Skeletal muscle satellite cell (primary cell): ENCODE data around the gene RELT.

Experiments
- H3K27me3 ChIP-seq: 2 replicates; pipeline ENCODE4 v1.7.0; 2013; ENCODE audit warnings: low read length; ENCODE audit not compliant: control insufficient read depth, insufficient read depth
- H3K36me3 ChIP-seq: 2 replicates; pipeline ENCODE4 v1.7.0; 2013; ENCODE audit warnings: mild to moderate bottlenecking, control low read depth, low read length; ENCODE audit not compliant: insufficient read depth
- H3K4me1 ChIP-seq: 2 replicates; pipeline ENCODE4 v1.7.0; 2013; ENCODE audit warnings: low read length; ENCODE audit not compliant: control insufficient read depth, insufficient read depth
- H3K4me2 ChIP-seq: 2 replicates; pipeline ENCODE4 v1.7.0; 2013; ENCODE audit warnings: mild to moderate bottlenecking, low read length
- H3K4me3 ChIP-seq: 2 replicates; pipeline ENCODE4 v1.7.0; 2013; ENCODE audit warnings: low read length
- H3K9ac ChIP-seq: 2 replicates; pipeline ENCODE4 v1.7.0; 2013; ENCODE audit warnings: mild to moderate bottlenecking, low read depth, low read length, moderate library complexity
- H3K9me3 ChIP-seq: replicated peaks from 2 replicates; pipeline ENCODE4 v1.7.0; 2013; ENCODE audit warnings: mild to moderate bottlenecking, control low read depth, low read length

Gene RELT

DNA sequence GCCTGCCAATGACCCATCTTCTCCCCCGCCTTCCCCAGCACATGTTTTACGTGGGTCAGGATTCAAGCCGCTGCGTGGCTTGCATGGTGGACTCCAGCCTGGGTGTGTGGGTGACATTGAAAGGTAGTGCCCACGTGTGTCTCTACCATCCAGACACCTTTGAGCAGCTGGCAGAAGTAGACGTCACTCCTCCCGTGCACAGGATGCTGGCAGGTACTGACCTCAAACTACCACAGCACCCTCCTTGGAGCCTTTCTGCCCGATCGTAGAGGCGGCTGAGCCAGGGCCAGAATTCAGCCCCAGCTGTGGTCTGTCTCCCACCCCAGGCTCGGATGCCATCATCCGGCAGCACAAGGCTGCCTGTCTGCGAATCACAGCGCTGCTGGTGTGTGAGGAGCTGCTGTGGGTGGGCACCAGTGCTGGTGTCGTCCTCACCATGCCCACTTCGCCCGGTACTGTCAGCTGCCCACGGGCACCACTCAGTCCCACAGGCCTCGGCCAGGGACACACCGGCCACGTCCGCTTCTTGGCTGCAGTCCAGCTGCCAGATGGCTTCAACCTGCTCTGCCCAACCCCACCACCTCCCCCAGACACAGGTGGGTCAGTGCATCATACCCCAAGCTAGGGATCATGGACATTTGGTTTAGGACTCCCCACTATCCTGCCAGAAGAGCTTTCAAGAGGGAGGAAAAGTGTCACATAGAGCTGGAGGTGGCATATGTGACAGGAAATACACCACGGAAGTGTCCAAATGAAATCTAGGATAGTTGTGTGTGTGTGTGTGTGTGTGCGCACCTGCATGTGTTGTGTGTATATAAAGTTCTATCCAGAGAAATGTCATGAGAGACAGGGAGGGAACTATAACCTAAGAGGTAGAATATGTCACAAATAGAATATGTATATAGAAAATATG, 10.6 kb upstream of the RELT start:
- H3K27me3 ChIP-seq = no peaks in the 10 kb centered on the region
- no peak overlapping the region for H3K4me3 ChIP-seq
- no peak overlapping the region for H3K9ac ChIP-seq
- H3K9me3 ChIP-seq = no peaks in the 10 kb centered on the region
- H3K36me3 ChIP-seq = peaks cover 66% of the 10 kb centered on the region
- no peak overlapping the region for H3K4me2 ChIP-seq
- no peaks in the 10 kb centered on the region for H3K4me1 ChIP-seq

DNA sequence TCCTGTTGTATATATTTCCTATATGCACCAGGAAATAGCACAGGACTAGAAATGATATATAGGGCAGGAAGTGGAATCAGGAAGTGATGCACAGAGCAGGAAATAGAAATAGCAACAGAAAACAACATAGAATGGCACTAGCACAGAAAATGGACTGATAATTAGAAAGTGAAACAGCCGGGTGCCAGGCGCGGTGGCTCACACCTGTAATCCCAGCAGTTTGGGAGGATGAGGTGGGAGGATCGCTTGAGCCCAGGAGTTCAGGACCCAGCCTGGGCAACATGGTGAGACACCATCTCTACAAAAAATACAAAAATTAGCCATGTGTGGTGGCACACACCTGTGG, 10.0 kb upstream of the RELT start:
- Histone ChIP-seq H3K4me1 (no peaks in the 10 kb centered on the region), H3K27me3 (no peaks in the 10 kb centered on the region), H3K9ac (no peak overlapping the region), H3K4me3 (no peak overlapping the region), H3K4me2 (no peak overlapping the region), H3K36me3 (peaks cover 60% of the 10 kb centered on the region), H3K9me3 (no peaks in the 10 kb centered on the region)

DNA sequence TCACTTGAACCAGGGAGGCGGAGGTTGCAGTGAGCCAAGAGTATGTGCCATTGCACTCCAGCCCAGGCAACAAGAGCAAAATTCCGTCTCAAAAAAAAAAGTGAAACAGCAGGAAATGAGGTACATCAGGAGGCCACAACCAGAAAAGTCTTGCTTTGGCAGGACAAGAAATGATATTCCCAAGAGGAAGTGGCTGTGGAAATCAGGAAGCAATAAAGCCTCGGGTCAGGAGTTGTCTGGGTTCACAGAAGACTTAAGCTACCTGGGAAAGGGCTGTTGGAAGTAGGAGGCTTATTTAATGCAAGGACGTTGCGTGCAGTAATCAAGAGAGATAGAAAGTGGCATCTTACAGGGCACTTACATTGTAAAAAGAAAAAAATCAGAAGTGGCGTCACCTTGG, 9.2 kb upstream of the RELT start:
- no peaks in the 10 kb centered on the region for H3K4me1 ChIP-seq
- H3K4me3 ChIP-seq = no peak overlapping the region
- H3K4me2 ChIP-seq = no peak overlapping the region
- H3K9me3 ChIP-seq = no peaks in the 10 kb centered on the region
- no peaks in the 10 kb centered on the region for H3K27me3 ChIP-seq
- no peak overlapping the region for H3K9ac ChIP-seq
- H3K36me3 ChIP-seq = peaks cover 53% of the 10 kb centered on the region

DNA sequence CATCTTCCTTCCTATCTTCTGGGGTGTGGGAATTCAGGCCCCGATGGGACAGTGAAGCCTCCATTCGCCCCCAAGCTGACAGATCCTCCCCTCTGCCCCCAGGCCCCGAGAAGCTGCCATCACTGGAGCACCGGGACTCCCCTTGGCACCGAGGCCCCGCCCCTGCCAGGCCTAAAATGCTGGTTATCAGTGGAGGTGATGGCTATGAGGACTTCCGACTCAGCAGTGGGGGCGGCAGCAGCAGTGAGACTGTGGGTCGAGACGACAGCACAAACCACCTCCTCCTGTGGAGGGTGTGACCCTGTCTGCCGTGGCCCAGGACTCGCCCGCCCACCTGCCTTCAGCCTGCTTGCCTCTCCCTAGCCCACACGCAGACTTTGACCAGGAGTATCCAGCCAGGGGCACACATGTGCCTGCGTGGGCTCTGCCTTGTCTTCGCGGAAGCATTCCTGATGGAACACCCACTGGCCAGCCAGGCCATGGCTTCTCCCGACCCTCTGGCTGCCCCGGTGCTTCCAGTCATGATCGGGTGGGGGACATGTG, 8.6 kb upstream of the RELT start:
- H3K4me1 ChIP-seq = no peaks in the 10 kb centered on the region
- H3K4me2 ChIP-seq = no peak overlapping the region
- H3K9me3 ChIP-seq = no peaks in the 10 kb centered on the region
- no peak overlapping the region for H3K9ac ChIP-seq
- no peak overlapping the region for H3K4me3 ChIP-seq
- no peaks in the 10 kb centered on the region for H3K27me3 ChIP-seq
- peaks cover 47% of the 10 kb centered on the region for H3K36me3 ChIP-seq

DNA sequence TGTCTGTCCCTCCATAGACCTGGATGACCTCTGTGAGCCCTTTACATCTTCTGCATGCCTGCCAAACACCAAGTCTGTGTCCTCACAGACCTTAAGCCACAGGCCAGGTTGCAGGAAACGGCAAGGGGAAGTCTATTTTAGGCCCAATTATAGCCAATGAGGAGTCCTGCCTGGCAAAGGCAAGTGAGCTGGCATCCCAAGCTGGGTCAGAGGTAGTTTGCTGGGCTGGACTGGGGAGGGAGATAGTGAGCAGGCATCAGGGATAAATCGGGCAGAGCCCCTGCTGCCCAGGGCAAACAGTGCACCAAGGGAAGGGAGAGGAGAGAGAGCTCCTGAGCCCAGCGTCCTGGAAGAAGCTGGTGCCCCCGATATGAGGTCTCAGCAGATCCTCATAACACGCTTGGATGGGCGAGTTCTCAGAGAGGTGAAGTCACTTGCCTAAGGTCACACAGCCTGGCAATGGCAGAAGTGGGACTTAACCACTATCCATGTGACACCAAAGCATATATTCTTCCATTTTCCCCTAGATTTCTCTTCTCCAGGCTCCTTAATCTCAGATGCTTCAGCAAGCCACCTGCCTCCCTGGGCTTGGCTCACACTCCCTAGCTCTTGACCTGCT, 3.7 kb upstream of the RELT start:
- Histone ChIP-seq H3K36me3 (peaks cover 12% of the 10 kb centered on the region), H3K9ac (no peak overlapping the region), H3K4me2 (no peak overlapping the region), H3K9me3 (no peaks in the 10 kb centered on the region), H3K4me1 (peaks cover 4% of the 10 kb centered on the region), H3K4me3 (no peak overlapping the region), H3K27me3 (no peaks in the 10 kb centered on the region)

DNA sequence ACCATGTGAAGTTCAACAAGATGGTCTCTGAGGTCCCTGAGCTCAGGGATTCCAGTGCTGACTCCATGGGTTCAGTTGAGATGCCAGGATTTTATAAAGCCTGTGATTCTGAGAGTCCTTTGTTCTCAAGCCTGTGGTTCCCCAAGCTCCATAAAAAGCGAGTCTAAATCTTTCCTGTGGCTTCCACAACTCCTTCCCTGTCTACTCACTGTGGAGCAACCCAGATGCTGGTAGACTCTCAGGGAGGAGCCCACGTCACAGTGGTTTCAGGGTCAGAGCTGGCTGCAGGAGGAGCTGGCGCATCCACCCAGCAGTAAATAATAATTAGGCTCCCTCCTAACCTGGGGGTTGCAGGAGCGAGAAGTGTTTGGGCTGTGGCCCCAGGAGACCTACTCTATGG, 2.0 kb upstream of the RELT start:
- no peak overlapping the region for H3K4me2 ChIP-seq
- H3K27me3 ChIP-seq = no peaks in the 10 kb centered on the region
- no peaks in the 10 kb centered on the region for H3K9me3 ChIP-seq
- no peak overlapping the region for H3K9ac ChIP-seq
- peaks cover 10% of the 10 kb centered on the region for H3K4me1 ChIP-seq
- H3K36me3 ChIP-seq = no peaks in the 10 kb centered on the region
- H3K4me3 ChIP-seq = no peak overlapping the region

DNA sequence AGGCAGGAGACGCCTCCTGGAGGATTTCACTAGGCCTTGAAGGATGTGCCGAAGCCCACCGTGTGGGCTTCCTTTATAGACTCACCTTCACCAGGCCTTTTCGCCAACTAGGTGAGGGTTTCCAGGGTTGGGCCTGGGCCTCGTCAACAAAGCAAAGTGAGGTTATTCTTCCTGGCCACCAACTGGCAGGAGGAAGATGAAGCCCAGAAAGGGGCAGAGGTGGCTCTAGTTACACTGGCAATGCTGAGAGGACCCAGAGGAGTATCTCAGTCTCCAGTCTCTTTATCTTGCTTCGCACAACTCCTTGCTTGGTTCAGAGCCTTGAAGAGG, 404 bp upstream of the RELT start:
- no peak overlapping the region for H3K4me3 ChIP-seq
- no peaks in the 10 kb centered on the region for H3K27me3 ChIP-seq
- H3K9ac ChIP-seq = peak overlapping the region; percentile 54
- peak overlapping the region; percentile 59 for H3K4me2 ChIP-seq
- H3K4me1 ChIP-seq = peaks cover 10% of the 10 kb centered on the region
- no peaks in the 10 kb centered on the region for H3K9me3 ChIP-seq
- H3K36me3 ChIP-seq = no peaks in the 10 kb centered on the region

DNA sequence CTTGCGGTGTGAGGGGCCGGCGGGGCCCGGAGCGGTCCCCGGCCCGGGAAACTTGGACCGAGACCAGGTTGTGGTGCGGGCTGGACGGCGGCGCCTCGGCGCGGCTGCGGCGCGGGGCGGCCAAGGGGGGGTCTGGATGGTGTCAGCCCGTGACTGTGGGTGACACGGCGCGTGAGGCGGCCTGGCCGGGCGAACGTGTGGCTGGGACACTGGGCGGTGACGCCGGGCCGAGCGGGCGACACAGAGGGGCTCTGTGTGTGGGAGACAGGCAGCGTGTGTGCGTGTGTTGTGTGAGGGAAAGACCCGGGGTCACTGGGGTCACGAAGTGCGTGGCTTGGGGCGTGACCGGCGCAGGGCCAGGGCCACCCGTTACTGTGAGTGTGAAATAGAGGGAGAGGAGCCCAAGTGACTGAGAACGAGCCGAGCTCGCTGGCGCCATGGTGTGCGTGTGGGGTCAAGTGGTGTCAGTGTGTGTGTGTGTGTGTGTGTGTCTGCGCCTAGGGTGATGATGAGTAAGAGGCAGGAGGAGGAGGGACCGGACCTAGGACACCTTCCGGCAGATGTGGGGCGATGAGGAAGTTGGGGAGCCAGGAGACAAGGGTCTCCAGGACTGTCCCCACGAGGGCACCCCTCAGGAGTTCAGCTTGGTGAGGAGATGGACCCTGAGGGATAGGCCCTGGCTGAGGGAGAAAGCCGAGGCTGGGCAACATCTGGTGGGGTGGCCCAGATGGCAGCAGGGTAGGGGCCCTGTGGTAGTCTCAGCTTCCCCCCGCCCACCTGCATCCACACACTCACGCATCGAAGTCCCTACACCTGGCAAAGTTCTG, 817 bp downstream of the RELT start:
- peaks cover 10% of the 10 kb centered on the region for H3K4me1 ChIP-seq
- H3K9ac ChIP-seq = peak overlapping the region; percentile 94

DNA sequence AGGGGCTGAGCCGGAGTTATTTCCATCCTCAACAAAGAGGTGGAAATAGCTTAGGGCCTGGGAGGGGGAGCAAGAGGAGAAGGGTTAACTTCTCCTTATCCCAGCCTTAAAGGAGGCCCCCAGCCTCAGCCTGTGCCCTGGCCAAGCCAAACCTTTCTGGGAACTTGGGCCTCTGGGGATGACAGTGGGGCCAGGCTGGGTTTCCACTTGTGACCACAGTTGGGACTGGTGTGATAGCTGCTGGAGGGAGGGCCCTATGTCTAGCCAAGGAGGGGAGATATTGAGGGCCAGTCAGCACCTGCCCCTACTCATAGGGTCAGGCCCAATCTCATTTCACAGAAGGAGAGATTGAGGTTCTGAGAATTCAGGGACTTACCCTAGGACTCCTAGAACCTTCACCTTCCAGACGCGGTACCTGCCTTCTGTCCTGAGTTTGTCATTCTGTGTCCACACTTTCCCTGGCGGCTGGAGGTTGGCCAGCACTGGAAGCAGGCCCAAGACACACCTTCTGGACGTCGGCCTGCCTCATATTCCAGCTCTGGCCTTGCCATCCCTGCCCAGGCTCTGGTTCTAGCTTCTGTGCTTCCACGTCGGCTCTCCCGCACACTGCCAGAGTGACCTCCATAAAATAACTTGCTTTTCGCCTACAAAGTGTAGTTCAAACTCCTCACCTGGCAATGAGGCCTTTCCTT, 3.1 kb downstream of the RELT start:
- H3K9ac ChIP-seq = no peak overlapping the region
- H3K36me3 ChIP-seq = no peaks in the 10 kb centered on the region
- H3K4me3 ChIP-seq = no peak overlapping the region
- no peaks in the 10 kb centered on the region for H3K9me3 ChIP-seq
- no peaks in the 10 kb centered on the region for H3K27me3 ChIP-seq
- H3K4me2 ChIP-seq = no peak overlapping the region
- peaks cover 10% of the 10 kb centered on the region for H3K4me1 ChIP-seq

More for the DNA sequence above, 817 bp downstream of the RELT start:
- Histone ChIP-seq H3K4me3 (peak overlapping the region; percentile 85), H3K9me3 (no peaks in the 10 kb centered on the region), H3K36me3 (no peaks in the 10 kb centered on the region), H3K4me2 (peak overlapping the region; percentile 89), H3K27me3 (no peaks in the 10 kb centered on the region)

DNA sequence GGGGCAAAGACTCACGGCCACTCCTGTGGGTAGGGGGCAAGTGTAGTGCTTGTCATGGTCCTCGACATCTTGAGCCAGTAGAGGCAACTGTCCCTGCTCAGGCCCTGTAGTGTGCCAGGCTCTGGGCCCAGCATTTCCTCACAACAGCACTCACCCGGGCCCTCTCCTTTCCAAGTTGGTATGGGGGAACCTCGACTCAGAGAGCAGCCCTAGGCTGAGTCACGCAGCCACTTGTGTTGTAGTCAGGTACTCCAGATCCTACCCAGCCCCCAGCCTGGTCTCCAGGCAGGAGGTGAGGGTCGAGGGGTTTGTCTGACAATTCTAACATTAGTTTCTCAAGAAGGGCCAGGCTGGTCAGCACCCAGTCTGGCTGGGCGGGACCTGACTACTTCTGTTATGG, 4.1 kb downstream of the RELT start:
- Histone ChIP-seq H3K9ac (no peak overlapping the region), H3K4me2 (no peak overlapping the region), H3K4me3 (no peak overlapping the region), H3K36me3 (no peaks in the 10 kb centered on the region), H3K4me1 (peaks cover 10% of the 10 kb centered on the region), H3K27me3 (no peaks in the 10 kb centered on the region), H3K9me3 (no peaks in the 10 kb centered on the region)

DNA sequence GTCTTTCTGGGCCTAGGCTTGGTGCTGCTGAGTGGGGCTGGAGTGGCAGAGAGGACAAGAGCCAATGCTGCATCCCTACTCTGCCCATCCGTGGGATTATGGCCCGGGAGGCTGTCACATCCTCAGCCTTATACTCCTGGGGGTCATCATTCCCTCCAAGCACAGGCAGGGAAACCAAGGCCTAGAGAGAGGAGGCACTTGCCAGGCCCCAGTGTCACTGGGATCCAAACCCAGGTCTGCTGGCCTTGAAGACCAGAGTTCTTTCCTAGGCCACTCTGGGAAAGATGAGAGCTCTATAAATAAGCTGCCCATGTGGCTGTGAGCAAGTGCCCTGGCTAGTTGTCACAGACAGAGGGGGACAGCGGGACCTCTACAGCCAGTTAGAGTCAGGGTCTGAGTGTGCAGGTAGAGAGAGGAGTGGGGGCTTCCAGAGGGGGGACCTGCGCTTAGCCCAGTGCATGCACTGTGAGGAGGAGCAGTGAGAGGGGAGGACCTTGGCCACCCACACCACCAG, 4.8 kb downstream of the RELT start:
- Histone ChIP-seq H3K9me3 (no peaks in the 10 kb centered on the region), H3K27me3 (no peaks in the 10 kb centered on the region), H3K36me3 (no peaks in the 10 kb centered on the region), H3K4me3 (no peak overlapping the region), H3K4me2 (no peak overlapping the region), H3K9ac (no peak overlapping the region), H3K4me1 (peaks cover 10% of the 10 kb centered on the region)
